PFSK-1 (cell line): ENCODE measurements around the gene LIMK2.

Source experiments
- FOXP2 ChIP-seq: optimal IDR thresholded peaks from 2 replicates; pipeline ENCODE3; 2011; ENCODE audit warnings: borderline replicate concordance, control low read depth, inconsistent platforms; ENCODE audit not compliant: insufficient read depth; ENCODE audit errors: extremely low read length, extremely low read depth
- POLR2AphosphoS5 ChIP-seq: IDR thresholded peaks from 2 replicates; pipeline ENCODE4 v1.6.1; 2012; ENCODE audit warnings: low read depth, mild to moderate bottlenecking, control low read depth, low read length, moderate library complexity
- REST ChIP-seq, 2 experiments: IDR thresholded peaks; 2 replicates each; pipeline versions ENCODE4 v1.6.1 to v1.8.0; 2011 to 2012; ENCODE audit warnings: low read depth in 2 of 2, low read length in 2 of 2, control low read depth in 1 of 2, inconsistent platforms in 1 of 2, mild to moderate bottlenecking in 1 of 2, moderate library complexity in 1 of 2; ENCODE audit not compliant: insufficient read depth in 1 of 2
- SIN3A ChIP-seq: IDR thresholded peaks from 2 replicates; pipeline ENCODE4 v1.6.1; 2012; ENCODE audit warnings: mild to moderate bottlenecking, low read length, moderate library complexity, borderline replicate concordance; ENCODE audit not compliant: insufficient read depth
- TAF1 ChIP-seq: IDR thresholded peaks from 2 replicates; pipeline ENCODE4 v1.6.1; 2012; ENCODE audit warnings: low read length, control low read depth, borderline replicate concordance; ENCODE audit not compliant: insufficient read depth

Gene LIMK2

DNA sequence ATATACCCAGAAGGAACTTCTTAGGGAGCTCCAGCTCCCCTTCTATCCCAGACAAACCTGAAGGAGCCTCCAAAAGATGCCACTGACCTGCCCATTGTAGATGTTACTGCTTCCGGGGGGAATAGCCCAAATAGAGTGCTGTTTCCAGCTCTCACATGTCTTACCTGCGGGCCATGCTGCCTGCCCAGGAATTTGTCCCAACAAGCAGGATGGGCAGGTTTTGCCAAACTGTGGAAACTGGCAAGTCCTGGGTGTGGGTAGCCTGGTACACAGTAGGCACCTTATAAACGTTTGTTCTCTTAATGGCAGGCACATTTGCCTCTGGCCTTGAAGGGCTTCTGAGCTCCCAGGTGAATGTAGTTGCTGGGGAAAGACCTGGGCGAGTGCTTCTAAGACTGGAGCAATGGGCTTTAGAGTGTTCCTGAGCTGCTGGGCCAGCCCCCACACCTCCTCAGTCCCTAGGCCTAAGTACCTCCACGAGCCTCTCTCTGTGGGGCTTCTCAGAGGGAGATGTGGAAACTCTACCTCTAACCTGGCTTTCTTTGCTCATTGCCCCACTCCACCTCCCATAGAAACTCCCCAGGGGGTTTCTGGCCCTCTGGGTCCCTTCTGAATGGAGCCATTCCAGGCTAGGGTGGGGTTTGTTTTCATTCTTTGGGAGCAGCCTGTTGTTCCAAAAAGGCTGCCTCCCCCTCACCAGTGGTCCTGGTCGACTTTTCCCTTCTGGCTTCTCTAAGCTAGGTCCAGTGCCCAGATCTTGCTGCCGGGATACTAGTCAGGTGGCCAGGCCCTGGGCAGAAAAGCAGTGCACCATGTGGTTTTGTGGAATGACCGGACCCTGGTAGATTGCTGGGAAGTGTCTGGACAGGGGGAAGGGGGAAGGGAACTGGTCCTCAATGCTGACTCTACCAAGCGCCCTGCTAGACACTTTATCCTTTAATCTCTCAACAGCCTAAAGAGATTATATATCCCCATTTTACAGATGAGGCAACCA, 37.2 kb downstream of the LIMK2 start:
- TF ChIP-seq REST (IDR thresholded peaks at IDR 0.05; ENCODE audit: insufficient read depth in 1 of 2, low read depth in 2 of 2, low read length in 2 of 2) (no peak), FOXP2 (no peak), TAF1 (no peak)

- TF ChIP-seq SIN3A, result no peak
- no peak for TF ChIP-seq TAF1
- no peak for TF ChIP-seq POLR2AphosphoS5
- no peak for TF ChIP-seq REST (IDR thresholded peaks at IDR 0.05; ENCODE audit: insufficient read depth in 1 of 2, low read depth in 2 of 2, low read length in 2 of 2)
- TF ChIP-seq FOXP2, result no peak
Observed at GRCh38 chr22:31250740-31251600, 38.9 kb downstream of the LIMK2 start.

DNA sequence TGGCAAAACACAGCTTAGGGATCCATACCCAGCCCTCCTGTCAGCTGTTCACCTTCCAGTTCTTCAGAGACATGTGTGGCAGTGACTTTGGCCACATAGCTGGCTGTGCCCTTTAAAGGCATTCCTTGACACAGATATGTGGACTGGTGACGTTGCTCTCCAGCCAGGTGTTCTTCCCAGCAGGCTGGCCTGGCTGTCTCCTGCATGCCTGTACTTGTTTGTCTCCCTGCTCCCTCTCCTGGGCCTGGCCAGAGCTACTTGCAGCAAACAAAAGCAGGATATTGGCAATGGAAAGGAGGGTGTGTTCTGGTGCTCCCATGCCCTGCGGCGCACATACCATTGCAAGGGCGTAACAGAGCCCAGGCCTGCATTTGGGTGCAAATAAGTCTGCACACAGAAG, 41.9 kb downstream of the LIMK2 start:
- TF ChIP-seq REST (IDR thresholded peaks at IDR 0.05; ENCODE audit: insufficient read depth in 1 of 2, low read depth in 2 of 2, low read length in 2 of 2), result no peak
- no peak for TF ChIP-seq POLR2AphosphoS5
- no peak for TF ChIP-seq SIN3A
- no peak for TF ChIP-seq TAF1
- TF ChIP-seq FOXP2, result no peak

GRCh38 chr22:31259798-31260473, 47.8 kb downstream of the LIMK2 start:
- no peak for TF ChIP-seq FOXP2
- no peak for TF ChIP-seq TAF1
- no peak for TF ChIP-seq POLR2AphosphoS5
- TF ChIP-seq SIN3A, result no peak

DNA sequence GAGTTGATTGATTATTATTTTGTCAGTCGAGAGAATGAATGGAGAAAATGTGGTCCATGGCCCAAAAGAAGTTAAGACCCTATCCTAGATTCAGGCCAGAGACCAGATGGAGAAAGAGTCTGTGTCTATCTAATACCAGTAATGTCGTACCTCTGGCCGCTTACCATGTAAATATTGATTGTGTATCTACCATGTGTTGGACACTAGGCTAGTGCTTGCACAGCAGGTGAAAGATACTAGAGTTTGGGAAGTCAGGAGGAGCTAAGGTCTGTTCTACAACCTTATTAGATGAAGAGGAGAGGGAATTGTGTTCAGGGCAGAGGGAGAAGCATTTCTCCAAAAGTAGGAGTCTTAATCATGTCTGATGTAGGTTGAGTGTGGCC, 48.4 kb downstream of the LIMK2 start:
- TF ChIP-seq TAF1 (no peak), SIN3A (no peak), FOXP2 (no peak), REST (IDR thresholded peaks at IDR 0.05; ENCODE audit: insufficient read depth in 1 of 2, low read depth in 2 of 2, low read length in 2 of 2) (no peak), POLR2AphosphoS5 (no peak)
